Kasumi-1 (cell line): ENCODE results near the gene KLHDC8B.

ENCODE experiments used
- DNase-seq, 2 experiments: peaks; one replicate each; lab custom pipeline; 2025; lab: John Stamatoyannopoulos, UW

KLHDC8B gene

DNA sequence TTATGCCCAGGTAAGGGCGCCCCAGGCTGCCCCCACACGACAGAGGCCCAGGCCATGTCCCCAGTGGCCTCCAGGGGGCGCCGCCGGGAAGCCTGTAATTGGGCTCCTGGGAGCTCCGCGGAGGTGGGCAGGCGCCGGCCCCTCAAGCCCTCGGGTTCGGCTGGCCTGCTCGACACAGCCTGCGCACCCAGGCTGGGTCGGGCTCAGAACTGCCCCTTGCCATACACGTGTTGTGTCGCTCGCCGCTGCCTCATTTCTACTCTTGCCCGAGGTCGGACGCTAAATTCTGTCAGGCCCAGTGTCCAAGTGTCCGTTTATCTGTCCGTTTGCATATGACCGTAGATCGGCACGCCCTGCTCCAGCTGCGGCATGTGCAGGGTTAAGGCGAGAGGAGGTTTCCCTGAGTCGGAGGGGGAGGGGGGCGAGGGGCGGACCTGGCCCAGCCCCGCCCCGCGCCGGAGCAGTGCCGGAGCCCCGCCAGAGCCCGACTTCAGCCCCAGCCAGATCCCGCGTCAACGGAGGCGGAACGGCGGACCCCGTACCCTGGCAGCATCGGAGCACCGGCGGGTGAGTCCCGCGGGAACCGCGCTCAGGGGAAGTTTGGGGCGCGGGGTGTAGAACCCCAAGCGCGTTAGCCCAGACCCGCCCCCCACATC, at the start of gene KLHDC8B:
KLHDC8B (plus strand) TSS at position 480 of the 656 bp plus-strand sequence. CDS start 1,172 bp downstream, outside the sequence.
- peak; percentile 61 to 63 for DNase-seq

- DNase-seq = no peak
Measured at GRCh38 chr3:49122022-49122421, 49.4 kb upstream of the KLHDC8B start.

GRCh38 chr3:49122451-49122850, 48.9 kb upstream of the KLHDC8B start:
- DNase-seq = no peak

- DNase-seq = no peak
Measured at GRCh38 chr3:49122886-49123545, 48.4 kb upstream of the KLHDC8B start.

DNA sequence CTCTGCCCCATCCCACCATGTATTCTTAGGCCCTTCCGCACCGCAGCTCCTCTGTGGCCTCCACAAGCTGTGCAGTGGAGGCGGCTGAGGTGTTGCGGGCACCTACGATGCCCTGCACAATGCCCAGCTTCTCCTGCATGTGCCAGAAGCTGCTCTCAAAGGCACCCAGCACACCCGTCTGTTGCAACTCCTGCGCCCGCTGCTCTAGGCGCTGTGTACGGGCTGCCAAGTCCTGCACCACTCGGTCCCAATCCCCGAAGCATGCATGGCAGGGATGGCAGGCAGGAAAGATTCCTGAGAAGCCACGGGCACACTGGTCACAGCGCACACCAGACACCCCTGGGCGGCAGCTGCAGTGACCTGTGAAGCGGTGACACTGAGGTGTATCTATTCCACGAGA, 47.7 kb upstream of the KLHDC8B start:
- no peak for DNase-seq

- DNase-seq = no peak
Measured at GRCh38 chr3:49124203-49124602, 47.2 kb upstream of the KLHDC8B start.

DNA sequence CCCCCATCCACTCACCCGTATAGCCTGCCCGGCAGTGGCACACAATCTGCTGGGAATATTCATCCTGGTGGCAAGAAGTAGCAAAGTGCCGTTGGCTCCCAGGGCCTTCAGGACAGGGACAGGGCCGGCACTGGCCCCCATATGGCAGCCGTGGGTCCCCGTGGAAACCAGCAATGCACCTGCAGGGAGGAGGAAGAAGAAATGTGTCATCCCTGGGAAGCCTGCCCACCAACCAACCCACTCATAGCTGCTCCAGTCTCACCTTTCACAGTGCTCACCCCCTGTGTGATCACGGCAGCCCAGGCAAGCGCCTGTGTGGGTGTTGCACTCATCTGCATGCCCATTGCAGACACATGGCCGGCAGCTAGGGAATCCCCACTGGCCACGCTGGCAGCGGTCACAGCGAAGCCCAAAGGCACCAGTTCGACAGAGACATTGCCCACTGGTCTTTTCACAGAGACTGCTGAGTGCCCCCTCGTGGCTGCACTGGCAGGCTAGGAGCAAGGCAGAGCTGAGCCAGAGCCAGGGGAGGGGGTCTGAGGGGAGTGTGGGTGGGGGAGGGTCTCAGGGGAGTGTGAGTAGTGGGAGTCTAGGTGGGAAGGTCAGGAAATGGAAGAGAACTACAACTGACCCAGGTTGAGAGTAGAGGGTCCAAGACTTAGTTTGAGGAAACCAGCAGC, 46.3 kb upstream of the KLHDC8B start:
- DNase-seq = no peak

DNA sequence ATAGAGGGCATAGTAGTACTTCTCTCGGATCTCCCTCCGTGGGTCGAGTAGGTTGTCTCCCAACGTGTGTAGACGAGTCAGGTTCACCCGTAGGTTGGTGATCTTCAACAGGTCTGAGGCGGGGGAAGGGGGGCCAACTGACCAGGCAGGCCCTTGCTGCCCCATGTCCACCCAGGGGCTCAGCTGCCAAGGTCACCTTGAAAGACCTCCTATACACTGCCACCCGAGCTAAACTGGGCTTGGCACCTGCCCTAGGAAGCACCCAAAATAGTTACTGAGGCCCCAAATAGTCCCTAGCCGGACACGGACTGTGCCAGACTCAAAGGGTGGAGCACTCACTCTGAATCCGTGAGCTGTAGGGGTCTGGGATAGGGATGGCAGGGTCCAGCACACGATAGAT, 40.4 kb upstream of the KLHDC8B start:
- no peak for DNase-seq

DNA sequence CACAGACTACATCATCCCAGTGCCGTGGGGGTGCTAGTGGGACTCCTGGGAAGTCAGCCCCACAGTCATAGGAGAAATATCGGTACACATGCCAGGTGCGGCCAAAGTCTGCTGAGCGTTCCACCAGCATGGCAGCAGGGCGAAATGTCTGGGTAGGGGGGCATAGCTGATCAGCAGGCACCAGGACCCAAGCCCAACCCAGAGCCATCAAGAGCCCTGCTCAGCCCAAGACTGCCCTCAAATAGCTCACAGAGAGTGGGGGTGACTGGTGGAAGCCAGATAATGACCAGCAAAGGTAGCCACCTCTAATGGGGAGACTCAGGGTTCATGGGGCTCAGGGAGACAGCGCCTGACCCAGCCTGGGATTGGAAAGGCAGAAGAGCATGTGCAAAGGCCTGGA, 39.8 kb upstream of the KLHDC8B start:
- DNase-seq = no peak

- DNase-seq = no peak
Measured at GRCh38 chr3:49132073-49132436, 39.3 kb upstream of the KLHDC8B start.

- no peak for DNase-seq
Measured at GRCh38 chr3:49132437-49133225, 38.8 kb upstream of the KLHDC8B start, which contains the start of gene LAMB2. Gene LAMB2 (minus strand): TSS chr3:49133050. CDS start chr3:49132867, 183 bp downstream.

GRCh38 chr3:49133226-49133951, 38.0 kb upstream of the KLHDC8B start:
- peak; percentile 22 to 44 for DNase-seq

GRCh38 chr3:49134471-49135265, 36.7 kb upstream of the KLHDC8B start:
- no peak for DNase-seq

DNA sequence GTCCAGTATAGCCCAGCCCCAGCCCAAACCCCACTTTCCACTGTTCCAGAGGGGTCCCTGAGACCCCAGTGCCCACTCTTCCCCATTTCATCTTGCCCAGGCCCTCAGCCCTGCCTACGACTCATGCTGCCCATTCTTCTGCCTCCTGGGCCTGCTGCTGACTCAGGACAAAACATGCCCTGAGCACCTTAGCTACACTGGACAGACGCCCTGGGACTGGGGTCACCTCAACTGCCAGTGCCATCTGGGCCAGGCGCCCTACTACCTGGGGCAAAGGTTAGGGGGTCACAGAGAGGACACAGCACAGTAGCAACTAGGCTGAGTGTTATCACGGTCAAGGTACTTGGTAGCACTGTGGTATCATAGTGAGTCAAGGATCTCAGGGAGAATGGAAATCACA, 35.9 kb upstream of the KLHDC8B start:
- no peak for DNase-seq

- no peak for DNase-seq
Measured at GRCh38 chr3:49140080-49140479, 31.3 kb upstream of the KLHDC8B start.

DNA sequence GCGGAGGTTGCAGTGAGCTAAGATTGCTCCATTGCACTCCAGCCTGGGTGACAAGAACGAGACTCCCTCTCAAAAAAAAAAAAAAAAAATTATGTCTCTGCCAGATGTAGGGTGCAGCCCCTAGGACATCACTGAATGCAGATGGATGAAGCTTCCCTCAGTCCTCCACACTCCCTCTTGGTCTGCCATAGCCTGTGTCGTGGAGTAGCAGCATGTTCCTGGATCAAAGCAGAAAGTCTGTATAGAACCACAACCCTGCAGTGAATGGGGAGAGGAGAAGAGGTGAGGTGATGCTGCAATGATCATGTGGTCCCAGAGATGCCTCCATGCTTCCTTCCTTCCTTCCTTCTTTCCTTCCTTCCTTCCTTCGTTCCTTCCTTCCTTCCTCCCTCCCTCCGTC, 23.2 kb upstream of the KLHDC8B start:
- no peak for DNase-seq

DNA sequence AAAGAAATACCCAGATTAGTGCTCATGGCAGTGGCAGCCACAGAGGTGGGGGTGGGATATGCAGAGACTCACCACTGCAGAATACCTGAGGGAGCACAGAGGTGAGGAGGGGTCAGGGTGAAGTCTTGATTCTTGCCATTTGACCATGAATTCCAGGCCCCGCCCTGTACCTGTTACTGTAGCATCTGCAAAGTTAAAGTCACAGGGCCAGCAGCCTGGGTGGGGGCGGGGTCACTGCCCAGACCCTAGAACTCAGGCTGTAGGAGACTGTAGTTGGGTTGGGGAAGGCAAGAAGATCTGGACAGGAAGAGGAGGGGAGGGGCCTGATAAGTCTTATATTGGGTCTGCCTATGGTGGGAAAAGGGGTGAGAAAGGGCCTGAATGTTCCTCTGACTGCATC, 19.8 kb upstream of the KLHDC8B start:
- no peak for DNase-seq

- no peak for DNase-seq
Measured at GRCh38 chr3:49153349-49153912, 18.0 kb upstream of the KLHDC8B start.

GRCh38 chr3:49157289-49157688, 14.1 kb upstream of the KLHDC8B start:
- DNase-seq = no peak

- peak; percentile 33 to 41 for DNase-seq
Measured at GRCh38 chr3:49158103-49158709, 13.2 kb upstream of the KLHDC8B start.
